Measurements from ENCODE around the gene DLK2.

DNA sequence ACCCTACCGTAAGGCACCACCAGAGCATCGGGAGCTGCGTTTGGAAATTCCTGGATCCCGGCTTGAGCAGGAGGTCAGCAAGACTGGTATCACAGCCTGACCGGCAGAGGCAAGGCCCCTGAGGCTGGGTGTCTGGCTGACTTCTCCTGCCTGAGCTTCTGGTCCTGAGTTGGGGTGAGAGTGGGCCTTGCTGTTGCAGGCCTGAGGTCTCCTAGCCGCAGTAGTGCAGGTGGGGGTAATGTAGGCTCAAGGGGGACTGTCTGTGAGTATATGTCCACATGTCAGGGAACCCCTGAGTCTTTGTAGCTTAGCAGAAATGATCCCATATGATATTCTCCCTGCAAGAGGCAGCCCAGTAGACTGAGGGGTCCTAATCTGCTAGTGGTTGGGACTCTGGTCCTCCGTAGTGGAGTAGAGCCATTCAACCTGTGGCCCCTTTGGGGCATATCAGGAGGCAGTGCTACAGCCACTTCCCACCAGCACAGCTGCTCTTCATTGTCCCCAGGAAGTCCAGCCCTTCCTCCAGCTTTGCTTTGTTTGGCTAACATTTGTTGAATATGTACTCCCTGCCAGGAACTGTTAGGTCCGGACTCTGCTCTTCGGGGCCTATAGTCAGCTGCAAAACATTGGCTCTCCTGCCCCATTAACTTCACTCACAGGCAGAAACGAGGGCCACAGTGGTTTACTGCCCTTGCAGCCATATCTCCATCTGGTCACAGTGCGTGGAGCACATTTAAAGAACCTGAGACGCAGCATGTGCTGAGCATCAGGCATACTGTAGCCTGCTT lies 43.9 kb upstream of the DLK2 start:
- no peak for TF ChIP-seq CTCF (IDR thresholded peaks at IDR 0.05; ENCODE audit: low read length)
- TF ChIP-seq EZH2 (optimal IDR thresholded peaks at IDR 0.05; ENCODE audit: low read depth, low read length) = no peak
